ENCODE results near the gene PRICKLE1. TPM values are rescaled to one million over a fixed set of nuclear protein-coding genes. Genes with fewer than 3 reads are reported as not detected.

Gene PRICKLE1
- total and polyA plus RNA-seq, 9 of the 15 experiments (the other 6 are each of a cell fraction or from before 2014, with no cell fraction given), result 0.22 to 0.85 (median 0.31) TPM

DNA sequence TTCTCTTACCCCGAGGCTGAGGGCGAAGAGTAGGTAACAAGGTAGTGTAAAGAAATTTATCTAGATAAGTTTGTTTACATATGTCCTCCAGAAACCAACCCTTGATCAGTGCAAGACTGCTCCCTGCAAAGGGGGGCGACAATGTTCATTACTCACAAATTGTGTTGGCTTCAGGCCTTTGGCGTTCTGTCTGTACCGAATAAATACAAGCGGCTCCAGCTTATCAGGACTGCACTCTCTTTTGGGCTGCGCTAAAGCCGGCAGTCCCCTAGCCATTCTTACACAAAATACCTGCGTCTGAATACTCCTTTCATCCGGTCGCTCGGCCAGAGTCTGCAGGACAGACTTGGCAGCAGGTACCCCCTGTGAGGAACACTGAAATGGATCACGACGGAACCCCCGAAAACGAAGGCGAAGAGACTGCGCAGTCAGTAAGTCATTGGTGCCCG, 147.2 kb downstream of the PRICKLE1 start (continued):
- TF ChIP-seq, protein P1, sequence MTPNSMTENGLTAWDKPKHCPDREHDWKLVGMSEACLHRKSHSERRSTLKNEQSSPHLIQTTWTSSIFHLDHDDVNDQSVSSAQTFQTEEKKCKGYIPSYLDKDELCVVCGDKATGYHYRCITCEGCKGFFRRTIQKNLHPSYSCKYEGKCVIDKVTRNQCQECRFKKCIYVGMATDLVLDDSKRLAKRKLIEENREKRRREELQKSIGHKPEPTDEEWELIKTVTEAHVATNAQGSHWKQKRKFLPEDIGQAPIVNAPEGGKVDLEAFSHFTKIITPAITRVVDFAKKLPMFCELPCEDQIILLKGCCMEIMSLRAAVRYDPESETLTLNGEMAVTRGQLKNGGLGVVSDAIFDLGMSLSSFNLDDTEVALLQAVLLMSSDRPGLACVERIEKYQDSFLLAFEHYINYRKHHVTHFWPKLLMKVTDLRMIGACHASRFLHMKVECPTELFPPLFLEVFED (CRISPR knock-in tag; conservative IDR thresholded peaks at IDR 0.05), result no peak
- TF ChIP-seq ZEB2 (IDR thresholded peaks at IDR 0.05) (0 out of 2 replicates have a peak, but pooled peaks have one; percentile 34), FOXM1 (IDR thresholded peaks at IDR 0.05; ENCODE audit: low read depth) (no peak; the same call in 1 of the 2 replicates), FOXM1 (CRISPR knock-in tag; IDR thresholded peaks at IDR 0.05; ENCODE audit: low read depth) (no peak), RBM25 (IDR thresholded peaks at IDR 0.05; ENCODE audit: low read depth, low read length, severe bottlenecking) (no peak), WHSC1 (IDR thresholded peaks at IDR 0.05; ENCODE audit: low read length) (no peak), ZBED1 (IDR thresholded peaks at IDR 0.05) (no peak), STAG1 (CRISPR knock-in tag; IDR thresholded peaks at IDR 0.05; ENCODE audit: borderline replicate concordance) (no peak), ETV5 (CRISPR knock-in tag; IDR thresholded peaks at IDR 0.05; ENCODE audit: low read depth) (no peak), DIDO1 (tag; IDR thresholded peaks at IDR 0.05; ENCODE audit: low read depth) (no peak), POLR3G (IDR thresholded peaks at IDR 0.05; ENCODE audit: extremely low read depth, insufficient read length, insufficient replicate concordance) (no peak), NFRKB (IDR thresholded peaks at IDR 0.05; ENCODE audit: low read depth) (peak; percentile 44; the same call in 1 of the 2 replicates)
- TF ChIP-seq, protein P2, sequence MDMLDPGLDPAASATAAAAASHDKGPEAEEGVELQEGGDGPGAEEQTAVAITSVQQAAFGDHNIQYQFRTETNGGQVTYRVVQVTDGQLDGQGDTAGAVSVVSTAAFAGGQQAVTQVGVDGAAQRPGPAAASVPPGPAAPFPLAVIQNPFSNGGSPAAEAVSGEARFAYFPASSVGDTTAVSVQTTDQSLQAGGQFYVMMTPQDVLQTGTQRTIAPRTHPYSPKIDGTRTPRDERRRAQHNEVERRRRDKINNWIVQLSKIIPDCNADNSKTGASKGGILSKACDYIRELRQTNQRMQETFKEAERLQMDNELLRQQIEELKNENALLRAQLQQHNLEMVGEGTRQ (CRISPR knock-in tag; IDR thresholded peaks at IDR 0.05), result no peak
- TF ChIP-seq, protein P3, sequence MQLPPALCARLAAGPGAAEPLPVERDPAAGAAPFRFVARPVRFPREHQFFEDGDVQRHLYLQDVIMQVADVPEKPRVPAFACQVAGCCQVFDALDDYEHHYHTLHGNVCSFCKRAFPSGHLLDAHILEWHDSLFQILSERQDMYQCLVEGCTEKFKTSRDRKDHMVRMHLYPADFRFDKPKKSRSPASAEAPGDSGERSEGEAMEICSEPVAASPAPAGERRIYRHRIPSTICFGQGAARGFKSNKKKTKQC (CRISPR knock-in tag; IDR thresholded peaks at IDR 0.05), result no peak
- TF ChIP-seq, protein P4, sequence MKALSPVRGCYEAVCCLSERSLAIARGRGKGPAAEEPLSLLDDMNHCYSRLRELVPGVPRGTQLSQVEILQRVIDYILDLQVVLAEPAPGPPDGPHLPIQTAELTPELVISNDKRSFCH (CRISPR knock-in tag; IDR thresholded peaks at IDR 0.05), result no peak
- TF ChIP-seq, protein P4 (tag; IDR thresholded peaks at IDR 0.05), result no peak
- TF ChIP-seq, protein P5, sequence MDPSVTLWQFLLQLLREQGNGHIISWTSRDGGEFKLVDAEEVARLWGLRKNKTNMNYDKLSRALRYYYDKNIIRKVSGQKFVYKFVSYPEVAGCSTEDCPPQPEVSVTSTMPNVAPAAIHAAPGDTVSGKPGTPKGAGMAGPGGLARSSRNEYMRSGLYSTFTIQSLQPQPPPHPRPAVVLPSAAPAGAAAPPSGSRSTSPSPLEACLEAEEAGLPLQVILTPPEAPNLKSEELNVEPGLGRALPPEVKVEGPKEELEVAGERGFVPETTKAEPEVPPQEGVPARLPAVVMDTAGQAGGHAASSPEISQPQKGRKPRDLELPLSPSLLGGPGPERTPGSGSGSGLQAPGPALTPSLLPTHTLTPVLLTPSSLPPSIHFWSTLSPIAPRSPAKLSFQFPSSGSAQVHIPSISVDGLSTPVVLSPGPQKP (CRISPR knock-in tag; IDR thresholded peaks at IDR 0.05), result no peak
- TF ChIP-seq, protein P6, sequence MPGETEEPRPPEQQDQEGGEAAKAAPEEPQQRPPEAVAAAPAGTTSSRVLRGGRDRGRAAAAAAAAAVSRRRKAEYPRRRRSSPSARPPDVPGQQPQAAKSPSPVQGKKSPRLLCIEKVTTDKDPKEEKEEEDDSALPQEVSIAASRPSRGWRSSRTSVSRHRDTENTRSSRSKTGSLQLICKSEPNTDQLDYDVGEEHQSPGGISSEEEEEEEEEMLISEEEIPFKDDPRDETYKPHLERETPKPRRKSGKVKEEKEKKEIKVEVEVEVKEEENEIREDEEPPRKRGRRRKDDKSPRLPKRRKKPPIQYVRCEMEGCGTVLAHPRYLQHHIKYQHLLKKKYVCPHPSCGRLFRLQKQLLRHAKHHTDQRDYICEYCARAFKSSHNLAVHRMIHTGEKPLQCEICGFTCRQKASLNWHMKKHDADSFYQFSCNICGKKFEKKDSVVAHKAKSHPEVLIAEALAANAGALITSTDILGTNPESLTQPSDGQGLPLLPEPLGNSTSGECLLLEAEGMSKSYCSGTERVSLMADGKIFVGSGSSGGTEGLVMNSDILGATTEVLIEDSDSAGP (CRISPR knock-in tag; IDR thresholded peaks at IDR 0.05), result no peak
- TF ChIP-seq, protein P7, sequence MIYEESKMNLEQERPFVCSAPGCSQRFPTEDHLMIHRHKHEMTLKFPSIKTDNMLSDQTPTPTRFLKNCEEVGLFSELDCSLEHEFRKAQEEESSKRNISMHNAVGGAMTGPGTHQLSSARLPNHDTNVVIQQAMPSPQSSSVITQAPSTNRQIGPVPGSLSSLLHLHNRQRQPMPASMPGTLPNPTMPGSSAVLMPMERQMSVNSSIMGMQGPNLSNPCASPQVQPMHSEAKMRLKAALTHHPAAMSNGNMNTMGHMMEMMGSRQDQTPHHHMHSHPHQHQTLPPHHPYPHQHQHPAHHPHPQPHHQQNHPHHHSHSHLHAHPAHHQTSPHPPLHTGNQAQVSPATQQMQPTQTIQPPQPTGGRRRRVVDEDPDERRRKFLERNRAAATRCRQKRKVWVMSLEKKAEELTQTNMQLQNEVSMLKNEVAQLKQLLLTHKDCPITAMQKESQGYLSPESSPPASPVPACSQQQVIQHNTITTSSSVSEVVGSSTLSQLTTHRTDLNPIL (CRISPR knock-in tag; IDR thresholded peaks at IDR 0.05), result no peak
